IPS DF 4.7 (cell line): Measurements from ENCODE around the gene RSKR.
"Not testable (repeated sequence)": the region's sequence is repeated elsewhere in the genome, so short reads cannot be mapped to it uniquely, and the experiment has no call there.

Experiments used
- DNase-seq: peaks from one replicate; pipeline ENCODE4 v3.0.0-alpha.2; 2013; ENCODE audit warnings: low spot score; ENCODE audit errors: extremely low read depth

Gene RSKR

DNA sequence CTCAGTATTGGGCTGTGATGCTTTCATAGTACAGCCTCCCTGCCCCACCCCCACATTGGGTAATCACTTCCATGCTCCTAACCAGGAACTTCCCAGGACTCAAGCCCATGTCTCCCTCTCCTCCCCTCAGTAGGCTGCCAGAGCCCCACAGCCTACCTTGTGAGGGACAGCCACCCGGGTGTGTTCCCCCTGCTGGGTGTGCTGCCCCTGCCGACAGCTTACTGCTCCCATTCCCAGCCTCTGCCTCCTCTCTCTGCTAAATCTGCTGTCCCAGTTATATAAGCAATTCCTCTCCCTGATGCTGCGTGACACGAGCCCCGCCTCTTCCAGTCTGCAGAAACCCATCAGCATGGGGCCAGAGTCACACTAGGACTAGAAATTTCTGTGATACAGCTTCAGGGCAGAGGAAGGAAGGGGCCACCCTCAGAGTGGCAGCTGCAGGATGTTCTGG is at the start of gene RSKR:
Gene RSKR (minus strand): TSS at position 255 of the 451 bp plus-strand sequence. CDS start 24 bp downstream, at position 231.
- DNase-seq: no peak

DNA sequence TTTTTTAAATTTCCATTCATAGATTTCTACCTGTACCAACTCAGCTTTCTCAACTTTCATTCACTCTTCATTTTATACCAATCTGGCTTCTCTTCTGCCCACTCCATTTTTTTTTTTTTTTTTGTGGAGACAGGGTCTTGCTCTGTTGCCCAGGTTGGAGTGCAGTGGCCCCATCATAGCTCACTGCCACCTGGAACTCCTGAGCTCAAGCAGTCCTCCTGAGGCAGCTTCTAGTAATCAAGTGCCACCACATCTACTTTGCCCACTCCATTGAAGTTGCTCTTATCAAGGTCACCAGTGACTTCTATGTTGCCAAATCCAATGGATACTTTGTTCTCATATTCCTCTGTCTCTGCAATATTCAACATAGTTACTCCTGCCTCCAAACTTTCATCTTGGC is 49.7 kb upstream of the RSKR start:
- DNase-seq: no peak

DNA sequence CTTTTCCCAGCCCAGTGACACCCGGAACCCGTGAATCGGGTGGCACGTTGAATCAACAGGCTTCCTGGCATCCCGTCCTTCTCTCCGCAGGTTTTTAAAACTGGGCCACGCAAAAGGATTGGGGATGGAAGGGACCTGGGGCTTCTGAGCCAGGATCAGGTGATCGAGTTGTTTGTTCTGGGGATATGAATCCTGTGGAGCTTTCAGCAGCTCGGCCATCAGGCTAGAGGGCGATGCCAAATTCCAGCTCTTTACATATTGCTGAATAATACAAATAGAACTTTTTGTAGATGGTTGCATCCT is 48.5 kb upstream of the RSKR start:
- DNase-seq: no peak

- DNase-seq: no peak
These were observed 47.9 kb upstream of the RSKR start, which contains the start of the genes SDF2 and SUPT6H for GRCh38 chr17:28661635-28662526. Gene SDF2 (minus strand): TSS chr17:28661906. CDS start chr17:28661876, 30 bp downstream. Gene SUPT6H (plus strand): TSS chr17:28662205. CDS start chr17:28673402, 11,197 bp downstream.

- not testable (repeated sequence) for DNase-seq
These were observed 45.5 kb upstream of the RSKR start for GRCh38 chr17:28659497-28659881.

GRCh38 chr17:28658766-28659496 is 44.9 kb upstream of the RSKR start:
- not testable (repeated sequence) for DNase-seq

GRCh38 chr17:28658342-28658741 is 44.4 kb upstream of the RSKR start:
- DNase-seq: not testable (repeated sequence)

DNA sequence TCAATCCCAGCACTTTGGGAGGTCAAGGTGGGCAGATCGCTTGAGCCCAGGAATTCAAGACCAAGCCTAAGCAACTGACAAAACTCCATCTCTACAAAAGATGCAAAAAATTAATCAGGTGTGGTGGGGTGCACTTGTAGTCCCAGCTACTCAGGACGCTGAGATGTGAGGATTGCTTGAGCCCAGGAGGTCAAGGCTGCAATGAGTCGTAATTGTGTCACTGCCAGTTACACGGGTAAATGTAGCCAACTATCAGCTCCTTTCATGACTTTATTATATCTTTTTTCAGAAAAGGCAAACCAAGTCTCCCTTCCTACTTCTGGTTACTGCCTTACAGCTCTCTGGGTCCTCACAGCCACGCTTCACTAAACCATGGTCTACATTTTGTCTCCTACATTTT is 43.8 kb upstream of the RSKR start:
- DNase-seq: no peak

DNA sequence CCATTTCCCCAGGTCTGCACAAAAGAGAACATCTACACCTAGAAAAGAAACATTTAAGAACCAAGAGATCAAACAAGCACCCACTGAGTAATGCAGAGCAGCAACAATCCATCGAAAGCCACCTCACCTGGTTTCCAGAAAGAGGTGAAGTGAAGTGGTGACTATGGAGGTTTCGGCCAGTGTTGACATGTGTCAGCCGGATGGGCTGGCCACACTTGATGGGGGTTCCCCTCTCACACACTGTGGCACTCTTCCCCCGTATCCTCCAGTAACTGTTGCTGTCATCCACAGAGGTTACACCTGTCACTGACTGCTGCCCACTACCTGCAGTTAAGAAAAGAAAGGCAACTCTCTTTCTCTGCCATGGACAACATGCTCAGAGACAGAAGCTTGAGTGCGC is 41.2 kb upstream of the RSKR start:
- no peak for DNase-seq

- no peak for DNase-seq
These were observed 34.7 kb upstream of the RSKR start for GRCh38 chr17:28648698-28649097.

GRCh38 chr17:28646039-28646754 is 32.2 kb upstream of the RSKR start:
- DNase-seq: no peak

- no peak for DNase-seq
These were observed 31.6 kb upstream of the RSKR start for GRCh38 chr17:28645576-28645939.

DNA sequence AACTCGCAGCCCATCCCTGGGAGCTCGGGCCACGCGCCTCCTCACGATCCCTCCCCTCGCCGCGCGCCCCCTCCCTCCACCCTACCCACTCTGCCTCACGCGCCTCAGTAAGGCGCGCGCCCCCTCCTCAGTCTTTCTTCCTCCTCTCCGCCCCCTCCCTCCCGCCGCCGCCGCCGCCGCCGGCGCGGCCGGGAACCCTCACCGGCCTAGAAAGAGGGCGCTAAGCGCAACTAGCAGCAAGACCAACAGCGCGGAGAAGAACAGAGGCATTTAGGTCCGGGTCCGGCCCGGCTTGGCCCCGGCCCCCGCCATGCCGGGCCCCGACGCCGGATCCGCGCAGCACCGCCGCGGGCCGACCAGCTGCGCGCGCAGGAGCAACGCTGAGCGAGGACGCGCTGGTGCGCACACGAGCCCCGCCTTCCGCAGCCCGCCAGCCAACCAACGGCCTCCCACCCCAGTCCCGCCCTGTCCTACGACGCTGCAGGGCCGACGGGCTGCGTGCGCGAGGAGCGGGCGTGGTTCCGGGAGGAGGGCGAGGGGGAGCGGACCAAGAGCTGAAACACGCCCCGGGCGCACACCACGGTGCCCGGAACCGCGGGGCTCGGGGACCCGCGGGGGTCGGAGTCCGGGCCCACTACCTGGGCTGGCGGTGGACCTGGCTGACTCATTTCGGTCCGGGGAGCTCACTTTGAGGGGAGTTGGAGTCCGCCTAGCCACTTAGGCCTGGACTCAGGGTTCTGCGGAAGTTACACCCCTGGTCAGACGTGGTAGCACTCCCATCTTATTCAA is 31.0 kb upstream of the RSKR start, which contains the start of gene BLTP2:
Gene BLTP2 (minus strand): TSS at position 372 of the 789 bp plus-strand sequence. CDS start 102 bp downstream, at position 270.
- DNase-seq: no peak

- no peak for DNase-seq
These were observed 30.2 kb upstream of the RSKR start for GRCh38 chr17:28643983-28644786.

- DNase-seq: no peak
These were observed 27.6 kb upstream of the RSKR start for GRCh38 chr17:28641579-28641978.

- DNase-seq: no peak
These were observed 21.5 kb upstream of the RSKR start for GRCh38 chr17:28635506-28635905.

DNA sequence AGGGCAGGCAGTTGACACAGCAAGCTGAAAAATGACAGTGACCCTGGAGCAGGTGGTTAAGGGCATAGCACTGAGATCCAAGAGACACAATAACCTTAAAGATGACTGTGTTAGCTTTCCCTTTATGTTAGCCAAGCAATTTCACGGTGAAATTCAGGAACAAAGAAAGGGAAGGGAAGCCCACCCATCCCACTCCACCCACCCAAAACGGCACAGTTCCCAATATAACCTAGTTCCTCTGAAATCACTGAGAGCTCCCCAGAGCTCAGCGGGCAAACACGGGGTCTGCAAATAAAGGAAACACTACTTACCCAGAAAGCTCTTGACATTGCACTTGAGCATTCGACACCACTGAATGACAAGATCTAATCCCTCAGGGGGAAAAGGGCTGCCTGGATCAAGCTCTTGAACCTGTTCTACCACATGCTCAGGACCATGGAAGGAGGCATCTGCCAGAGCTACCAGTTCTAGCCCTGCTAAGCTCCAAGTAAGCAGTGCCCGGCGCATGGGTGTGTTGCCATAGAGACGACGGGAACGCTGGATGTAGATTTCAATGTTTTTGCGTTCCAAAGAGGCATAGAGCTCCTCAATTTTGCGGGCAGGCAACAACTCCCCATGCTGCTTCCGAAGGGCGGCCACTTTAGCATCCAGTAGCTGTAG is 20.4 kb upstream of the RSKR start:
- no peak for DNase-seq

GRCh38 chr17:28626818-28627217 is 12.8 kb upstream of the RSKR start:
- DNase-seq: no peak

DNA sequence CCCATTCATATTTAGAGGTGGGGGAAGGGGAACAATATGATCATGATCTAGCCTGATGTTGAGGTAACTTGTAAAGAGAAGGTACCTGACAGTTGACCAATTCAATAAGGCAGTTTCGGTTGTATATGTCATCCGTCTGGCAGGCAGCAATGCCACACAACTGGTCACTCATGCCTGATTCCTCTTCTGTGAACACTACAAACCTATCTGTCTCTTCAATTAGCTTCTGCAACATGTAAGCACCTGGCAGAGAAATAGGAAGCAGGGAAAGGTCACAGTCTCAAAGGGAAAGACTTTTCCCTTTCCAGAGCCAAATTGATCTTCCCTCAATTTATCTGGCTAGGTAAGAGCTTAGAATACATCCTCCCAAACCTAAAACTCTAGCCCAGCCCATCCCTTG is 10.2 kb upstream of the RSKR start:
- DNase-seq: no peak

GRCh38 chr17:28623696-28624095 is 9.7 kb upstream of the RSKR start:
- no peak for DNase-seq
